HepG2 (cell line): ENCODE data around the gene SPACA6. TPM values are rescaled to one million over a fixed set of nuclear protein-coding genes. Genes with fewer than 3 reads are reported as not detected.

Experiments used
- HNRNPH1 ChIP-seq: fragments of 200-400 bp; formaldehyde crosslinking; optimal IDR thresholded peaks from 2 replicates; pipeline ENCODE3; 2017; ENCODE audit warnings: mild to moderate bottlenecking, low read depth, low read length
- MTERF4 ChIP-seq: sonication (generic); formaldehyde crosslinking; IDR thresholded peaks from 2 replicates; pipeline ENCODE4 v1.8.0; 2023; ENCODE audit warnings: mild to moderate bottlenecking, missing genetic modification reagents
- PATZ1 ChIP-seq: sonication (generic); formaldehyde crosslinking; IDR thresholded peaks from 2 replicates; pipeline ENCODE4 v1.4.0; 2020; ENCODE audit warnings: missing genetic modification reagents
- THAP7 ChIP-seq: sonication (generic); formaldehyde crosslinking; IDR thresholded peaks from 2 replicates; pipeline ENCODE4 v1.8.1; 2023; ENCODE audit warnings: mild to moderate bottlenecking, missing genetic modification reagents
- ZNF142 ChIP-seq: sonication (generic); formaldehyde crosslinking; IDR thresholded peaks from 2 replicates; pipeline ENCODE4 v1.4.0; 2020; ENCODE audit warnings: missing genetic modification reagents
- ZNF274 ChIP-seq: sonication (generic); formaldehyde crosslinking; IDR thresholded peaks from 2 replicates; pipeline ENCODE4 v1.5.1; 2020; ENCODE audit warnings: mild to moderate bottlenecking, missing genetic modification reagents
- ZNF619 ChIP-seq: sonication (generic); formaldehyde crosslinking; IDR thresholded peaks from 2 replicates; pipeline ENCODE4 v1.4.0; 2020; ENCODE audit warnings: mild to moderate bottlenecking, missing genetic modification reagents
- ZNF746 ChIP-seq: sonication (generic); formaldehyde crosslinking; IDR thresholded peaks from 2 replicates; pipeline ENCODE4 v1.8.0; 2022; ENCODE audit warnings: mild to moderate bottlenecking, missing genetic modification reagents
- ZSCAN22 ChIP-seq: sonication (generic); formaldehyde crosslinking; IDR thresholded peaks from 2 replicates; pipeline ENCODE4 v1.4.0; 2020; ENCODE audit warnings: mild to moderate bottlenecking, missing genetic modification reagents
- ZSCAN25 ChIP-seq: sonication (generic); formaldehyde crosslinking; IDR thresholded peaks from 2 replicates; pipeline ENCODE4 v1.8.0; 2022; ENCODE audit warnings: mild to moderate bottlenecking, missing genetic modification reagents
- polyA plus RNA-seq, 8 experiments: library from polyadenylated mRNA; depleted of rRNA in 3 of 8; stranded (reverse) in 7 of 8; unstranded in 1 of 8; fragments of >200 nt; fragmentation: Illumina TruSeq in 4 of 8; extraction: Trizol in 4 of 8; gene quantifications; 2 replicates each; pipeline versions ENCODE4 v1.2.1 to v1.2.3, GENCODE V29; 2011 to 2016; ENCODE audit warnings: low read depth in 4 of 8, missing spikeins in 1 of 8, mixed read lengths in 1 of 8; ENCODE audit not compliant: insufficient read depth in 1 of 8
- total RNA-seq, 5 experiments: library from RNA; depleted of rRNA; stranded (reverse); fragments of >200 nt; fragmentation: Illumina TruSeq; extraction: Trizol; gene quantifications; 2 replicates each; pipeline ENCODE4 v1.2.3, GENCODE V29; 2016; ENCODE audit warnings: low read depth in 1 of 5
- TF ChIP-seq, protein P1 (sequence below): fragments of 450-650 bp; IDR thresholded peaks from 2 replicates; pipeline ENCODE4 v1.6.1; 2017; ENCODE audit warnings: mild to moderate bottlenecking
- TF ChIP-seq, protein P2 (sequence below): sonication (generic); formaldehyde crosslinking; IDR thresholded peaks from 2 replicates; pipeline ENCODE4 v1.4.0; 2020; ENCODE audit warnings: missing genetic modification reagents

SPACA6 gene
- total and polyA plus RNA-seq, 2 of the 13 experiments (the other 11 are each of a cell fraction or from before 2014, with no cell fraction given): 1.4 to 2.2 TPM

GRCh38 chr19:51687791-51688670 lies 5.1 kb upstream of the SPACA6 start (continued):
- TF ChIP-seq ZNF142 (CRISPR knock-in tag) (no peak), ZNF274 (CRISPR knock-in tag) (no peak), HNRNPH1 (no peak), ZSCAN22 (CRISPR knock-in tag) (peak; percentile 97), ZNF619 (CRISPR knock-in tag) (no peak), MTERF4 (CRISPR knock-in tag) (no peak), PATZ1 (CRISPR knock-in tag) (peak; percentile 61; the same call in 1 of the 2 replicates), THAP7 (CRISPR knock-in tag) (no peak), ZNF746 (CRISPR knock-in tag) (no peak), ZSCAN25 (CRISPR knock-in tag) (peak; percentile 85)
- TF ChIP-seq, protein P1, sequence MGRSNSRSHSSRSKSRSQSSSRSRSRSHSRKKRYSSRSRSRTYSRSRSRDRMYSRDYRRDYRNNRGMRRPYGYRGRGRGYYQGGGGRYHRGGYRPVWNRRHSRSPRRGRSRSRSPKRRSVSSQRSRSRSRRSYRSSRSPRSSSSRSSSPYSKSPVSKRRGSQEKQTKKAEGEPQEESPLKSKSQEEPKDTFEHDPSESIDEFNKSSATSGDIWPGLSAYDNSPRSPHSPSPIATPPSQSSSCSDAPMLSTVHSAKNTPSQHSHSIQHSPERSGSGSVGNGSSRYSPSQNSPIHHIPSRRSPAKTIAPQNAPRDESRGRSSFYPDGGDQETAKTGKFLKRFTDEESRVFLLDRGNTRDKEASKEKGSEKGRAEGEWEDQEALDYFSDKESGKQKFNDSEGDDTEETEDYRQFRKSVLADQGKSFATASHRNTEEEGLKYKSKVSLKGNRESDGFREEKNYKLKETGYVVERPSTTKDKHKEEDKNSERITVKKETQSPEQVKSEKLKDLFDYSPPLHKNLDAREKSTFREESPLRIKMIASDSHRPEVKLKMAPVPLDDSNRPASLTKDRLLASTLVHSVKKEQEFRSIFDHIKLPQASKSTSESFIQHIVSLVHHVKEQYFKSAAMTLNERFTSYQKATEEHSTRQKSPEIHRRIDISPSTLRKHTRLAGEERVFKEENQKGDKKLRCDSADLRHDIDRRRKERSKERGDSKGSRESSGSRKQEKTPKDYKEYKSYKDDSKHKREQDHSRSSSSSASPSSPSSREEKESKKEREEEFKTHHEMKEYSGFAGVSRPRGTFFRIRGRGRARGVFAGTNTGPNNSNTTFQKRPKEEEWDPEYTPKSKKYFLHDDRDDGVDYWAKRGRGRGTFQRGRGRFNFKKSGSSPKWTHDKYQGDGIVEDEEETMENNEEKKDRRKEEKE: no peak
- TF ChIP-seq, protein P2, sequence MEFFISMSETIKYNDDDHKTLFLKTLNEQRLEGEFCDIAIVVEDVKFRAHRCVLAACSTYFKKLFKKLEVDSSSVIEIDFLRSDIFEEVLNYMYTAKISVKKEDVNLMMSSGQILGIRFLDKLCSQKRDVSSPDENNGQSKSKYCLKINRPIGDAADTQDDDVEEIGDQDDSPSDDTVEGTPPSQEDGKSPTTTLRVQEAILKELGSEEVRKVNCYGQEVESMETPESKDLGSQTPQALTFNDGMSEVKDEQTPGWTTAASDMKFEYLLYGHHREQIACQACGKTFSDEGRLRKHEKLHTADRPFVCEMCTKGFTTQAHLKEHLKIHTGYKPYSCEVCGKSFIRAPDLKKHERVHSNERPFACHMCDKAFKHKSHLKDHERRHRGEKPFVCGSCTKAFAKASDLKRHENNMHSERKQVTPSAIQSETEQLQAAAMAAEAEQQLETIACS (CRISPR knock-in tag): no peak
